H1 (cell line): Measurements from ENCODE around the gene PTPRF. TPM values are rescaled to one million over a fixed set of nuclear protein-coding genes. Genes with fewer than 3 reads are reported as not detected.

ENCODE experiments used
- CTCF ChIA-PET: fragments of 300-600 bp; sonication (Branson Sonifier 250); formaldehyde crosslinking; loops from one replicate; lab custom pipeline; 2021; ENCODE audit not compliant: partially characterized antibody; lab: Charles Lee
- POLR2A ChIA-PET: fragments of 300-600 bp; sonication (Branson Sonifier 250); formaldehyde crosslinking; loops from one replicate; lab custom pipeline; 2021; ENCODE audit warnings: inconsistent platforms; ENCODE audit not compliant: partially characterized antibody; lab: Charles Lee
- DNase-seq, 2 experiments: peaks; one replicate each; pipeline versions ENCODE4 v3.0.0 to v3.0.0-alpha.2; 2010 to 2022; ENCODE audit warnings: low spot score in 2 of 2, low read depth in 1 of 2, mixed read lengths in 1 of 2
- FAIRE-seq: peaks from 2 replicates; lab custom pipeline; 2011; peaks lifted over from hg19 to GRCh38; lab: Jason Lieb, UNC
- H2AFZ ChIP-seq: 2 replicates; pipeline ENCODE4 v1.8.1; 2012; ENCODE audit warnings: low read length, inconsistent platforms
- H2AK5ac ChIP-seq: 2 replicates; pipeline ENCODE4 v1.6.1; 2013; ENCODE audit warnings: low read depth, low read length
- H2BK120ac ChIP-seq: replicated peaks from 2 replicates; pipeline ENCODE3; 2013; ENCODE audit warnings: low read depth, low read length, inconsistent platforms
- H2BK12ac ChIP-seq: 2 replicates; pipeline ENCODE4 v1.6.1; 2013; ENCODE audit warnings: low read depth, low read length
- H2BK15ac ChIP-seq: 2 replicates; pipeline ENCODE4 v1.6.1; 2013; ENCODE audit warnings: low read length
- H2BK20ac ChIP-seq: 2 replicates; pipeline ENCODE4 v1.6.1; 2013; ENCODE audit warnings: low read length
- H2BK5ac ChIP-seq: 2 replicates; pipeline ENCODE4 v1.6.1; 2013; ENCODE audit warnings: low read depth, low read length
- H3K14ac ChIP-seq: 2 replicates; pipeline ENCODE4 v1.6.1; 2013; ENCODE audit warnings: inconsistent platforms; ENCODE audit not compliant: insufficient read length
- H3K18ac ChIP-seq: 2 replicates; pipeline ENCODE4 v1.6.1; 2013; ENCODE audit warnings: low read length; ENCODE audit errors: extremely low read depth
- H3K23ac ChIP-seq: 2 replicates; pipeline ENCODE4 v1.6.1; 2013; ENCODE audit warnings: inconsistent platforms; ENCODE audit not compliant: insufficient read length
- H3K23me2 ChIP-seq: 2 replicates; pipeline ENCODE4 v1.6.1; 2013; ENCODE audit warnings: low read depth, low read length
- H3K27ac ChIP-seq: 2 replicates; pipeline ENCODE4 v1.6.1; 2011; ENCODE audit warnings: low read depth, low read length, inconsistent platforms
- H3K27me3 ChIP-seq, 4 experiments: replicated peaks in 1 of 4; 1 replicate in 1 of 4; 2 replicates in 3 of 4; pipeline versions ENCODE4 v1.6.1 to v1.8.1; 2011 to 2013; ENCODE audit warnings: low read length in 3 of 4, mild to moderate bottlenecking in 3 of 4, inconsistent platforms in 2 of 4, mixed read lengths in 2 of 4, moderate library complexity in 1 of 4; ENCODE audit not compliant: control insufficient read depth in 3 of 4, insufficient read depth in 3 of 4; ENCODE audit errors: extremely low read depth in 1 of 4
- H3K36me3 ChIP-seq, 4 experiments: 2 replicates each; pipeline versions ENCODE4 v1.6.1 to v1.8.1; 2011 to 2013; ENCODE audit warnings: mild to moderate bottlenecking in 4 of 4, low read length in 3 of 4, moderate library complexity in 2 of 4, control low read depth in 1 of 4, inconsistent platforms in 1 of 4; ENCODE audit not compliant: insufficient read depth in 4 of 4, control insufficient read depth in 2 of 4
- H3K4ac ChIP-seq: replicated peaks from 2 replicates; pipeline ENCODE3; 2013; ENCODE audit warnings: low read length, low read depth, mixed read lengths, inconsistent platforms; ENCODE audit not compliant: insufficient read length
- H3K4me1 ChIP-seq, 4 experiments: replicated peaks in 1 of 4; 1 replicate in 1 of 4; 2 replicates in 3 of 4; pipeline versions ENCODE4 v1.6.1 to v1.8.1; 2011 to 2013; ENCODE audit warnings: low read length in 3 of 4, inconsistent platforms in 2 of 4, mixed read lengths in 1 of 4; ENCODE audit not compliant: insufficient read depth in 4 of 4, control insufficient read depth in 3 of 4
- H3K4me2 ChIP-seq, 2 experiments: 2 replicates each; pipeline versions ENCODE4 v1.6.1 to v1.8.1; 2011 to 2013; ENCODE audit warnings: low read depth in 2 of 2, low read length in 2 of 2, control low read depth in 1 of 2, inconsistent platforms in 1 of 2, mild to moderate bottlenecking in 1 of 2; ENCODE audit not compliant: insufficient read depth in 1 of 2
- H3K4me3 ChIP-seq, 4 experiments: fragments of 200-600, 300-600 bp in 1 of 4; sonication (generic), shearing (Covaris generic), sonication (Bioruptor Twin) in 1 of 4; 2 replicates each; pipeline versions ENCODE4 v1.5.1 to v1.8.1; 2011 to 2016; ENCODE audit warnings: low read length in 4 of 4, low read depth in 3 of 4, control low read depth in 2 of 4, inconsistent platforms in 2 of 4, mild to moderate bottlenecking in 2 of 4, mixed read lengths in 1 of 4, moderate library complexity in 1 of 4; ENCODE audit not compliant: insufficient read depth in 2 of 4; ENCODE audit errors: extremely low read depth in 1 of 4
- H3K56ac ChIP-seq: replicated peaks from 2 replicates; pipeline ENCODE3; 2013; ENCODE audit warnings: low read depth, mild to moderate bottlenecking, mixed read lengths, low read length, inconsistent platforms; ENCODE audit not compliant: insufficient read length
- H3K79me1 ChIP-seq: 2 replicates; pipeline ENCODE4 v1.6.1; 2013; ENCODE audit warnings: low read depth, low read length, control low read depth
- H3K79me2 ChIP-seq, 2 experiments: 2 replicates each; pipeline versions ENCODE4 v1.6.1 to v1.8.1; 2012 to 2013; ENCODE audit warnings: low read length in 2 of 2, mild to moderate bottlenecking in 2 of 2, inconsistent platforms in 1 of 2; ENCODE audit not compliant: insufficient read depth in 2 of 2, control insufficient read depth in 1 of 2
- H3K9ac ChIP-seq, 4 experiments: replicated peaks in 1 of 4; 1 replicate in 1 of 4; 2 replicates in 3 of 4; pipeline versions ENCODE4 v1.6.1 to v1.8.1; 2011 to 2013; ENCODE audit warnings: low read depth in 3 of 4, low read length in 3 of 4, control low read depth in 2 of 4, mild to moderate bottlenecking in 2 of 4, moderate library complexity in 2 of 4, inconsistent platforms in 1 of 4; ENCODE audit errors: extremely low read depth in 1 of 4
- H3K9me3 ChIP-seq, 2 experiments: 2 replicates each; pipeline versions ENCODE4 v1.6.1 to v1.8.1; 2012 to 2013; ENCODE audit warnings: mild to moderate bottlenecking in 2 of 2, moderate library complexity in 2 of 2, control low read depth in 1 of 2, inconsistent platforms in 1 of 2, low read depth in 1 of 2, low read length in 1 of 2, mixed read lengths in 1 of 2; ENCODE audit not compliant: insufficient read depth in 2 of 2
- H4K20me1 ChIP-seq, 2 experiments: replicated peaks in 1 of 2; 2 replicates each; pipeline versions ENCODE3 to v1.8.1; 2011 to 2013; ENCODE audit warnings: inconsistent platforms in 2 of 2, low read length in 2 of 2, mild to moderate bottlenecking in 1 of 2; ENCODE audit not compliant: insufficient read depth in 2 of 2, control insufficient read depth in 1 of 2
- H4K5ac ChIP-seq: 2 replicates; pipeline ENCODE4 v1.6.1; 2013; ENCODE audit warnings: low read length, low read depth, mixed read lengths, inconsistent platforms; ENCODE audit not compliant: insufficient read length
- H4K8ac ChIP-seq: 2 replicates; pipeline ENCODE4 v1.8.0; 2013; ENCODE audit warnings: mild to moderate bottlenecking, moderate library complexity, low read length, inconsistent platforms; ENCODE audit not compliant: insufficient read depth; ENCODE audit errors: extremely low read depth
- H4K91ac ChIP-seq: replicated peaks from 2 replicates; pipeline ENCODE3; 2013; ENCODE audit warnings: low read length, mixed read lengths, inconsistent platforms; ENCODE audit not compliant: insufficient read length
- ASH2L ChIP-seq: fragments of 200-600, 300-600 bp; sonication (generic); IDR thresholded peaks from one replicate; pipeline ENCODE4 v1.7.1; 2017; ENCODE audit warnings: low read length
- CTBP2 ChIP-seq: IDR thresholded peaks from 2 replicates; pipeline ENCODE4 v1.7.0; 2011; ENCODE audit warnings: borderline replicate concordance, mild to moderate bottlenecking, moderate library complexity, mixed read lengths, low read length; ENCODE audit not compliant: insufficient read depth, insufficient read length
- RAD21 ChIP-seq, 2 experiments: IDR thresholded peaks in 1 of 2; conservative IDR thresholded peaks in 1 of 2; 2 replicates each; pipeline ENCODE4 v1.6.1; 2011; ENCODE audit warnings: low read depth in 2 of 2, low read length in 2 of 2, improper control_type of control experiment in 1 of 2, inconsistent platforms in 1 of 2, mild to moderate bottlenecking in 1 of 2, moderate library complexity in 1 of 2
- SIN3A ChIP-seq, 2 experiments: IDR thresholded peaks in 1 of 2; conservative IDR thresholded peaks in 1 of 2; 2 replicates each; pipeline ENCODE4 v1.6.1; 2011 to 2012; ENCODE audit warnings: low read length in 2 of 2, improper control_type of control experiment in 1 of 2, low read depth in 1 of 2, mild to moderate bottlenecking in 1 of 2
- SP4 ChIP-seq: IDR thresholded peaks from 2 replicates; pipeline ENCODE4 v1.6.1; 2012; ENCODE audit warnings: low read length, inconsistent platforms
- SRF ChIP-seq: IDR thresholded peaks from 2 replicates; pipeline ENCODE4 v1.6.1; 2011; ENCODE audit warnings: mild to moderate bottlenecking, low read depth, low read length, moderate library complexity
- WGBS, 2 experiments: shearing (Covaris generic) in 1 of 2; methylation state at CpG; one replicate each; pipeline versions ENCODE4 v1.1.6 to v1.1.7; 2013 to 2015; ENCODE audit warnings: low lambda C conversion rate in 2 of 2, mixed read lengths in 2 of 2, inconsistent platforms in 1 of 2, low coverage in 1 of 2, missing lambda C conversion rate in 1 of 2; ENCODE audit not compliant: insufficient replicate concordance in 2 of 2, insufficient coverage in 1 of 2, insufficient read length in 1 of 2; ENCODE audit errors: extremely low coverage in 1 of 2, missing lambda C conversion rate in 1 of 2; 5-methylcytosine and 5-hydroxymethylcytosine counted together
- polyA plus RNA-seq, 7 experiments: library from polyadenylated mRNA; depleted of rRNA in 3 of 7; stranded (reverse) in 5 of 7; unstranded in 2 of 7; fragments of >200 nt in 5 of 7; fragments of 200-250 nt in 2 of 7; gene quantifications; 1 replicate in 5 of 7; 2 replicates in 1 of 7; 4 replicates in 1 of 7; pipeline versions ENCODE4 v1.2.1 to v1.2.3, GENCODE V29; 2011 to 2013; ENCODE audit warnings: missing spikeins in 2 of 7, mixed read lengths in 2 of 7
- total RNA-seq: library from RNA; stranded (reverse); fragmentation: NEBNext Ultra II Directional; extraction: Animal tissue kit (Norgen Biotek cat#: 25700); gene quantifications from 2 replicates; pipeline ENCODE4 v1.2.1, GENCODE V29; 2021
- TF ChIP-seq, protein P1 (sequence below), 3 experiments: IDR thresholded peaks; 1 replicate in 2 of 3; 2 replicates in 1 of 3; pipeline versions ENCODE4 v1.5.1 to v1.6.1; 2011; ENCODE audit warnings: low read length in 3 of 3, mild to moderate bottlenecking in 3 of 3, inconsistent platforms in 2 of 3, low read depth in 1 of 3, moderate library complexity in 1 of 3; ENCODE audit not compliant: insufficient read depth in 1 of 3; ENCODE audit errors: control extremely low read depth in 1 of 3
- TF ChIP-seq, protein P2 (sequence below): IDR thresholded peaks from 2 replicates; pipeline ENCODE4 v1.6.1; 2012; ENCODE audit warnings: inconsistent platforms

The PTPRF gene
- total and polyA plus RNA-seq, 2 of the 8 experiments (the other 6 are each of a cell fraction or from before 2014, with no cell fraction given) = 136 to 231 TPM

DNA sequence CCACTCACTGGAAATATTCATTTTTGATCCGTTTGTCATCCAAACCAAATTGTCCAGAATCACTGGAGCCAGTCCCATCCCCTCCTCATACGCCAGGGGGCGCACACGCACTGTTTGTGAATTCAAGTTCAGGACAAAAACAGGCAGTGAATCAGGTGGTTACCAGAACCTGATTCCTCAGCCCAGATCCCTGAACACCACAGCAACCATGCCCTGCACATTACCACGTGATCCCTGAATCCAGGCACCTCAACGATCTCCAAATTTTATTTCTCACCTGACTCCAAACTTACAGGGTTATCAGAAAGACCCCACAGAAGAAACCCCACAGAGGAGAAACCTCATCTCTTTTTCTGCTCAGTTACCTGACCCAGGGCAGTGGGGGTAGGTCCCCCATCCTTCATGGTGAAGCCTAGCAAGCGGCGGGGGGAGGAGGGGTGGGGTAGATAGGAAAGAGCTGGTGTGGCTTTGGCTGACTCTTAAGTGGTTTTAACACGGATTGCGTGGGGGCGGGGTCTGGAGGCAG is 1.4 kb upstream of the PTPRF start:
- peaks cover 9% of the 10 kb centered on the region for H3K23me2 ChIP-seq
- H3K27me3 ChIP-seq = peaks cover 0 to 8% (median 6%) of the 10 kb centered on the region in 4 experiments; a peak in 5 of 7 replicates
- H4K91ac ChIP-seq = no peak overlapping the region
- H4K20me1 ChIP-seq = peaks cover 6 to 10% of the 10 kb centered on the region in 2 experiments
- H4K8ac ChIP-seq = no peak overlapping the region
- no peak overlapping the region for H2BK20ac ChIP-seq
- H3K27ac ChIP-seq = no peak overlapping the region
- no peak overlapping the region for H3K14ac ChIP-seq
- H3K4me3 ChIP-seq = peak overlapping the region in 1 of 4 experiments; percentile 45; a peak in 1 of 8 replicates
- no peak overlapping the region for H3K4ac ChIP-seq
- WGBS, 2 experiments = 6% methylated on average over 10 of the region's 11 CpGs; no CpG with 5 or more reads in 1 of the 2 experiments
- no peak overlapping the region for H2BK12ac ChIP-seq
- H2BK15ac ChIP-seq = no peak overlapping the region
- no peak overlapping the region for H3K9ac ChIP-seq
- H2AK5ac ChIP-seq = no peak overlapping the region
- H3K4me1 ChIP-seq = peaks cover 15 to 21% (median 18%) of the 10 kb centered on the region in 4 experiments
- H2BK5ac ChIP-seq = no peak overlapping the region
- no peak overlapping the region for H3K23ac ChIP-seq
- 0 out of 2 replicates have a peak overlapping the region, but pooled peaks have one; percentile 16 for H2AFZ ChIP-seq
- FAIRE-seq (peak; percentile 99), DNase-seq (peak in 1 of 2 experiments; percentile 90)
- H3K18ac ChIP-seq = no peak overlapping the region; the same call in 1 of the 2 replicates
- peak overlapping the region in 1 of 2 experiments; percentile 53; a peak in 3 of 4 replicates for H3K4me2 ChIP-seq
- H3K79me1 ChIP-seq = peaks cover 8% of the 10 kb centered on the region
- no peaks in the 10 kb centered on the region for H3K9me3 ChIP-seq
- H2BK120ac ChIP-seq = no peak overlapping the region
- ChIA-PET POLR2A (interaction anchor here (1.7 to 15.4 kb wide), 3 partner anchors 19 to 121 kb away, joined by 5 to 270 read pairs (median 6); partner anchors contain the start of gene KDM4A), CTCF (interaction anchor here (0.6 to 10.8 kb wide), 33 partner anchors 9 to 616 kb away, joined by 3 to 169 read pairs (median 4); partner anchors contain the start of gene KDM4A)
- H3K79me2 ChIP-seq = peaks cover 15 to 22% of the 10 kb centered on the region in 2 experiments
- no peaks in the 10 kb centered on the region for H3K36me3 ChIP-seq
- H4K5ac ChIP-seq = no peak overlapping the region
- no peak overlapping the region for H3K56ac ChIP-seq
- TF ChIP-seq SIN3A (conservative IDR thresholded peaks at IDR 0.05 in 1 of 2, IDR thresholded peaks at IDR 0.05 in 1 of 2; ENCODE audit: low read depth in 1 of 2, low read length in 2 of 2) = peak in 1 of 2 experiments; percentile 66; a peak in 2 of 4 replicates
- TF ChIP-seq, protein P1, sequence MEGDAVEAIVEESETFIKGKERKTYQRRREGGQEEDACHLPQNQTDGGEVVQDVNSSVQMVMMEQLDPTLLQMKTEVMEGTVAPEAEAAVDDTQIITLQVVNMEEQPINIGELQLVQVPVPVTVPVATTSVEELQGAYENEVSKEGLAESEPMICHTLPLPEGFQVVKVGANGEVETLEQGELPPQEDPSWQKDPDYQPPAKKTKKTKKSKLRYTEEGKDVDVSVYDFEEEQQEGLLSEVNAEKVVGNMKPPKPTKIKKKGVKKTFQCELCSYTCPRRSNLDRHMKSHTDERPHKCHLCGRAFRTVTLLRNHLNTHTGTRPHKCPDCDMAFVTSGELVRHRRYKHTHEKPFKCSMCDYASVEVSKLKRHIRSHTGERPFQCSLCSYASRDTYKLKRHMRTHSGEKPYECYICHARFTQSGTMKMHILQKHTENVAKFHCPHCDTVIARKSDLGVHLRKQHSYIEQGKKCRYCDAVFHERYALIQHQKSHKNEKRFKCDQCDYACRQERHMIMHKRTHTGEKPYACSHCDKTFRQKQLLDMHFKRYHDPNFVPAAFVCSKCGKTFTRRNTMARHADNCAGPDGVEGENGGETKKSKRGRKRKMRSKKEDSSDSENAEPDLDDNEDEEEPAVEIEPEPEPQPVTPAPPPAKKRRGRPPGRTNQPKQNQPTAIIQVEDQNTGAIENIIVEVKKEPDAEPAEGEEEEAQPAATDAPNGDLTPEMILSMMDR (IDR thresholded peaks at IDR 0.05; ENCODE audit: control extremely low read depth in 1 of 3, insufficient read depth in 1 of 3, low read depth in 1 of 3, low read length in 3 of 3) = peak; percentile 84 to 98 (median 90)
- peak; percentile 71 for TF ChIP-seq ASH2L
- peak; percentile 69; the same call in 1 of the 2 replicates for TF ChIP-seq SP4
- TF ChIP-seq RAD21 (IDR thresholded peaks at IDR 0.05 in 1 of 2, conservative IDR thresholded peaks at IDR 0.05 in 1 of 2; ENCODE audit: low read depth in 2 of 2, low read length in 2 of 2) = peak; percentile 97 to 98
- no peak for TF ChIP-seq SRF
- TF ChIP-seq, protein P2, sequence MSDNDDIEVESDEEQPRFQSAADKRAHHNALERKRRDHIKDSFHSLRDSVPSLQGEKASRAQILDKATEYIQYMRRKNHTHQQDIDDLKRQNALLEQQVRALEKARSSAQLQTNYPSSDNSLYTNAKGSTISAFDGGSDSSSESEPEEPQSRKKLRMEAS = peak; percentile 81
- no peak for TF ChIP-seq CTBP2
